Measurements from ENCODE around the gene SH2D7.
A peak's percentile ranks its signal among the peaks of the same experiment; 100 is the strongest.

The SH2D7 gene

DNA sequence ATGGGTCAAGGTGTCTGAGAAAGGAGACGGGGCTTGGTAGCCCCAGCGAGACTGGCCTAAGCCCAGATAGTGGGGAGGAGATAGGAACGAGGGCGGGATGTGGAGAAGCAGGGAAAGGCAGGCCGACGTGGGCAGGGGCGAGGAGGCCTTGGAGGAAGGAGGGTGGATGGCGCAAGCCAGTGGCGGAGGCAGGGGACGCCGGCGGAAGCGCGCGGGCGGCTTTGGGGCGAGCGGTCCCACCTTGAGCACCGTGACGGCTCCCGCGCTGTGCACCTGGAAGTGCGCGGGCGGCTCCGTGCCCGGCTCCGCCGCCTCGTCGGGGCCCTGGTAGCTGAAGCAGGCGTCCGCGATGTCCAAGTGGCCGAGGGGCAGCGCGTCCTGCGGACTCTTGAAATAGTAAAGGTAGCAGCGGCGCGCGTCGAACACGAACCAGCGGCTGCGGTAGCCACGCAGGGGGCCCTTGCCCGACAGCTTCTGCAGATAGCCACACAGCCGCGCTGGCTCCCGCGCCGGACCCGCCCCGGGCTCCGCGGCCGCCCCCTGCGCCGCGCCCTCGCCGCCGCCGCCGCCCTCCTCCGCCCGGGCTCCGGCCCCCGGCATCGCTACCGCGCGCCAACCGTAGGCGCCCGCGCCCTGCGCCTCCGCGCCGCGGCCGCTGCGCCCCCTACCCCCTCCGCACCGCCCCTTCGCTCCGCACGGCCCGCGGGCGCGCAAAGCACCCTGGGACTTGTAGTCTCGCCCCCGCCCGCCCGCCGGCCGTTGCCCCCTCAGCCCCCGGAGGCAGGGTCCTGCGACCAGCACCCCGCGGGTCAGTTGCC is 15.1 kb upstream of the SH2D7 start, which contains the start of gene TBC1D2B:
TBC1D2B (minus strand) TSS at position 659 of the 818 bp plus-strand sequence; CDS start at position 600, 59 bp downstream.
- Mint-ChIP-seq H3K36me3 (ENCODE audit: low read depth) (peaks cover 24% of the 10 kb centered on the region), H3K27me3 (ENCODE audit: low read depth) (no peaks in the 10 kb centered on the region), H3K4me1 (ENCODE audit: low read depth) (peaks cover 39% of the 10 kb centered on the region), H3K9me3 (no peaks in the 10 kb centered on the region), H3K4me3 (peak within 1 kb of the TSS; percentile 100), H3K27ac (peak within 1 kb of the TSS; percentile 97)
- peak; percentile 64 for DNase-seq (ENCODE audit: low spot score)

- Mint-ChIP-seq H3K9me3 (no peaks in the 10 kb centered on the region), H3K4me3 (peak overlapping the region; percentile 78), H3K36me3 (ENCODE audit: low read depth) (peaks cover 22% of the 10 kb centered on the region), H3K4me1 (ENCODE audit: low read depth) (peaks cover 36% of the 10 kb centered on the region), H3K27me3 (ENCODE audit: low read depth) (no peaks in the 10 kb centered on the region), H3K27ac (peak overlapping the region; percentile 74)
- no peak for DNase-seq (ENCODE audit: low spot score)
These were observed 14.5 kb upstream of the SH2D7 start for GRCh38 chr15:78077871-78078210.

DNA sequence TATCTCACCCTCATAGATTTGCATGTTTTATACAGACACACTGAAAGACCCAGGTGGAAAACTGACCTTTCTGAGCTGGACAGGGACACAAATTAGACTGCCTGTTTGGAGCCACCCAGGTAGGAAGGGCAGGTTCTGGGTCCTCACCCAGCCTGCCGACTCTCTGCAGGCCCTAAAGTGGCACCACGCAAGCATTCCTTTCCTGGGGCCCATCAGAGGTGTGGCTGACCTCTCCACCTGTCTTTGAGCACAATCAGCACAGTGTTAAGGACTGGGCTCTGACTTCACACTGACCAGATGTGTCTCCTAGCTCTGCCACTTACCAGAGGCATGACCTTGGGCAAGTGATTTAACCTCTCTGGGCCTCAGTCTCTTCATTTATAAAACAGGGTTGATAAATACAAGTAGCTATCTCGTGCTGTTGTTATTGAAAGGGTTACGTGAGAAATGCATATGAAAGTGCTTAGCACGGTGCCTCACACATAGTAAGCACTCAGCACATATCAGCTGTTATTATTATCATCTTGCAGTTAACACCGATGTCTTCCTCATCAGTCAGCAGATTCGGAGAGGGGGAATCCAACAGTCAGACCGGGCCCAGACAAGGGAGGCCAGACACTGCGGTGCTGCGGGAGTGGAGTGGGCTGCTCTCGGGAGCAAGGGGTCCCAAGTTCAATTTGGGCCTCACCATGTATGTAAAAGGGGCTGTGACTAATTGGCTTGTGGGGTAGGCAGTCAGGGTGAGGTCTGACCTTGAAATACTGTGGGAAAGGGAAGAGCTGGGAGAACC is 12.9 kb upstream of the SH2D7 start:
- DNase-seq (ENCODE audit: low spot score), result no peak
- Mint-ChIP-seq H3K36me3 (ENCODE audit: low read depth) (peaks cover 17% of the 10 kb centered on the region), H3K9me3 (no peaks in the 10 kb centered on the region), H3K27ac (no peak overlapping the region), H3K27me3 (ENCODE audit: low read depth) (no peaks in the 10 kb centered on the region), H3K4me1 (ENCODE audit: low read depth) (peaks cover 36% of the 10 kb centered on the region), H3K4me3 (no peak overlapping the region)

DNA sequence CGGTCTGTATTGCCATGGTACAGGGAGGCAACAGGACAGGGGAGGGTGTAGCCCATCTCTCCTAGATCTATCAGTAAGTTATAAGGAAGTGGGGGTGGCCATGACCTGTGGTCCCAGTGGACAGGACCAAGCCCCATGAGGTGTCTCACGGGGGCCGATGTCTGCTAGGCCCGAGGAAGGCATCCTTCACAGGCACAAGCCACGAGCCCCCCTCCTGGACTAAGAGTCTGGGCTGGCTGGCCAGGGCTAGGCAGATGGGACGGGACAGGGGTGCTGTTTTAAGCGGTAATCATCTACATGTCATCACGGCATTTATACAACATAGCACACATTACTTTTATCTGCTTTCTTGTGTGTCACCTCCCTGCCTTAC is 12.3 kb upstream of the SH2D7 start:
- no peak overlapping the region for H3K27ac Mint-ChIP-seq
- H3K4me1 Mint-ChIP-seq (ENCODE audit: low read depth), result peaks cover 34% of the 10 kb centered on the region
- H3K36me3 Mint-ChIP-seq (ENCODE audit: low read depth), result peaks cover 13% of the 10 kb centered on the region
- H3K27me3 Mint-ChIP-seq (ENCODE audit: low read depth), result no peaks in the 10 kb centered on the region
- no peaks in the 10 kb centered on the region for H3K9me3 Mint-ChIP-seq
- H3K4me3 Mint-ChIP-seq, result no peak overlapping the region
- DNase-seq (ENCODE audit: low spot score), result no peak

DNA sequence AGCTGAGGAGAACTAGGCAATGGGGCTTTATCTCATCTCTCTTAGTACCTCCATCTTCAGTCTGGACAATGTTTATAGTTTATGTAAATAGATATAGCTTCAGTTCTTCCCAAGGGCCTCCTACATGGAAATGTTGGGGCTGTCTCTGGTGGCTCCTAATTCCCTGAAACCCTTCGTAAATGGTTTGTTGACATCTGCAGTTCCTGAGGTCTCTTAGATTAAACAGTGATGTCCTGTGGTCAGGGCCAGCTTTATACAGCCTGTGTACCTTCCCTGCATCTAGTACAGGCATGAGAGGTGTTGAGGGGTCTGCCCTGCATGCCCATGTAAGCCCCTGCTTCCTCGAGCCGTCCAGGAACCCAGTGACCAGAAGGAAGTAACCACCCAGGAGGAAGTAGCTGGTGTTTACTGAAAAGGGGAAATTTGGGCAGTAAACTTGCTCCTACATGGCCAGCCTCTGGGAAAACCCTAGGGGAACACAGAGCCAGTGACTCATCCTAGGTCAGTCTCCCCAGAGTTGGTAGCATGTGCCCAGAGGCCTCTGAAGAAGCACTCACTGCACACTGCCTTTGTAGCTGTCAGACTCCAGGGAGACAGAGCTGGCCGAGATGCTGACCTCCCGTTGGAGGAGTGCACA is 10.1 kb upstream of the SH2D7 start:
- no peaks in the 10 kb centered on the region for H3K9me3 Mint-ChIP-seq
- no peaks in the 10 kb centered on the region for H3K36me3 Mint-ChIP-seq (ENCODE audit: low read depth)
- no peak overlapping the region for H3K4me3 Mint-ChIP-seq
- H3K27ac Mint-ChIP-seq, result peak overlapping the region; percentile 50
- peaks cover 25% of the 10 kb centered on the region for H3K4me1 Mint-ChIP-seq (ENCODE audit: low read depth)
- no peak for DNase-seq (ENCODE audit: low spot score)
- no peaks in the 10 kb centered on the region for H3K27me3 Mint-ChIP-seq (ENCODE audit: low read depth)

DNA sequence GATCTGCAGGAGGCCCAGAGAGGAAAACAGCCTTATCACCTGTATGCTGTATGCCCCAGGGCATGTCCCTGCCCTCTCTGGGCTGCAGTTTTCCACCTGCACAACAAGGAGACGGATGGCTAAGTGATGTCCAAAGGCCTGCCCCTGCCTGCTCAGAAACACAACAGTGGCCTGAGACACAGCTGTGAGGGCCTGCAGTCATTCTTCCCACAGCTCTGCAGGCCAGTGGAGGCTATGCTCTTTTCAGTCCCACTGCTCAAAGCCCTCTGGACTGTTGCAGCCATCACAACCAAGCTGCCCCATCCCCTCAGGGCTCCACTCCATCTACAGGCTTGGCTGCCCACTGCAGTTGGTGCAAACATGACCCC is 9.6 kb upstream of the SH2D7 start:
- Mint-ChIP-seq H3K9me3 (no peaks in the 10 kb centered on the region), H3K4me3 (no peak overlapping the region), H3K27me3 (ENCODE audit: low read depth) (no peaks in the 10 kb centered on the region), H3K4me1 (ENCODE audit: low read depth) (peaks cover 25% of the 10 kb centered on the region), H3K36me3 (ENCODE audit: low read depth) (no peaks in the 10 kb centered on the region), H3K27ac (peak overlapping the region; percentile 52)
- no peak for DNase-seq (ENCODE audit: low spot score)

GRCh38 chr15:78083186-78083585 is 9.2 kb upstream of the SH2D7 start:
- Mint-ChIP-seq H3K27me3 (ENCODE audit: low read depth) (no peaks in the 10 kb centered on the region), H3K4me3 (peak overlapping the region; percentile 15), H3K27ac (peak overlapping the region; percentile 52), H3K4me1 (ENCODE audit: low read depth) (peaks cover 20% of the 10 kb centered on the region), H3K36me3 (ENCODE audit: low read depth) (no peaks in the 10 kb centered on the region), H3K9me3 (no peaks in the 10 kb centered on the region)
- no peak for DNase-seq (ENCODE audit: low spot score)

GRCh38 chr15:78083687-78084448 is 8.5 kb upstream of the SH2D7 start:
- no peak for DNase-seq (ENCODE audit: low spot score)
- H3K4me1 Mint-ChIP-seq (ENCODE audit: low read depth), result peaks cover 19% of the 10 kb centered on the region
- no peak overlapping the region for H3K4me3 Mint-ChIP-seq
- no peaks in the 10 kb centered on the region for H3K27me3 Mint-ChIP-seq (ENCODE audit: low read depth)
- peak overlapping the region; percentile 20 for H3K27ac Mint-ChIP-seq
- no peaks in the 10 kb centered on the region for H3K36me3 Mint-ChIP-seq (ENCODE audit: low read depth)
- no peaks in the 10 kb centered on the region for H3K9me3 Mint-ChIP-seq

DNA sequence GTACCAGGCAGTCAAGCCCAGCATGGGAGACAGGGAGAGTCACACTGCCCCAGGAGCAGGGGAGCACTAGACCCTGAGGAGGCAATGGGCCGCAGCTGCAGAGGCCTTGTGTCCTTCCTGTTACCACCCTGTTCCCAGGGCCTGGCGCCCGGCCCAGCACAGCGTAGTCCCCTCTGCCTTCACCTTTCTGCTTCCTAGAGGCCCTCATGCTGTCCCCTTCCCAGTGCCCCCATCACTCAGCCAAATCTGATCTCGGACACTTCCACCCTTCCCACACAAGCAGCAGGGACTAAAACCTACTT is 8.0 kb upstream of the SH2D7 start:
- DNase-seq (ENCODE audit: low spot score), result no peak
- Mint-ChIP-seq H3K27ac (peak overlapping the region; percentile 20), H3K36me3 (ENCODE audit: low read depth) (no peaks in the 10 kb centered on the region), H3K4me3 (no peak overlapping the region), H3K9me3 (no peaks in the 10 kb centered on the region), H3K27me3 (ENCODE audit: low read depth) (no peaks in the 10 kb centered on the region), H3K4me1 (ENCODE audit: low read depth) (peaks cover 19% of the 10 kb centered on the region)

DNA sequence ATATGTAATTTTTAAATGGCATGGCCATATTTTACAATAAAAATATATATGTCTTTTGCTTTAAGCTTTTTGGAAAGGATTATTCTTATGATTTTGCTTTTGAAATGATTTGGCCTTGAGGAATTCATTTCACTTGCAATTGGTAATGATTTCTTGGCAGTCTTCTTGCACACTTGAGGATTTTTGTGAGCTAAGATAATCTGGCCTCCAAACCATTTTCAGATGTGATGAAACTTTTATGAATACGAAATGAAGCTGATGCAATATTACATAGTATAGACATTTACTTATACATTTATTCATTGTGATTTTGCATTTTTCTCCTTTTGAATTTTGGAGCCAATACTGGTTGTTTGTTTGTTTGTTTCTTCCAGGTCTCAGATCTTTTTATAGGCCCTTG is 6.4 kb upstream of the SH2D7 start:
- peaks cover 23% of the 10 kb centered on the region for H3K4me1 Mint-ChIP-seq (ENCODE audit: low read depth)
- H3K36me3 Mint-ChIP-seq (ENCODE audit: low read depth), result no peaks in the 10 kb centered on the region
- no peak for DNase-seq (ENCODE audit: low spot score)
- no peaks in the 10 kb centered on the region for H3K27me3 Mint-ChIP-seq (ENCODE audit: low read depth)
- no peak overlapping the region for H3K4me3 Mint-ChIP-seq
- H3K9me3 Mint-ChIP-seq, result no peaks in the 10 kb centered on the region
- no peak overlapping the region for H3K27ac Mint-ChIP-seq

GRCh38 chr15:78087951-78088772 is 4.2 kb upstream of the SH2D7 start:
- Mint-ChIP-seq H3K9me3 (no peaks in the 10 kb centered on the region), H3K4me3 (no peak overlapping the region), H3K36me3 (ENCODE audit: low read depth) (no peaks in the 10 kb centered on the region), H3K27ac (no peak overlapping the region), H3K4me1 (ENCODE audit: low read depth) (peaks cover 31% of the 10 kb centered on the region), H3K27me3 (ENCODE audit: low read depth) (no peaks in the 10 kb centered on the region)
- DNase-seq (ENCODE audit: low spot score), result no peak

DNA sequence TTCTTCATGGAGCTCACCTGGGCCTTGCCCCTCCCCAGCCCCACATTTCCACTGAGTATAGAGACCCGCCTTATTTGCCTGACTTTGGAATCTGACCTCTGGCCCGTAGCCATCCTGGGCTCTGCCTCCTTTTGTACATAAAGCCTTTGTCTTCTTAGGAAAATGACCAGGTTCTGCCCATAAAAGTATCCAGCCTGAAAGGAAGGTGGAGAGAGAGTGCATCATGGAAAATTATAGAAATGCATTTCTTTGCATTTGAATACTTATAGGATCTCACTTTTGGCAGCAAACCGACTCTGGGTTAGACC is 3.6 kb upstream of the SH2D7 start:
- Mint-ChIP-seq H3K27ac (no peak overlapping the region), H3K4me3 (no peak overlapping the region), H3K36me3 (ENCODE audit: low read depth) (no peaks in the 10 kb centered on the region), H3K9me3 (no peaks in the 10 kb centered on the region), H3K4me1 (ENCODE audit: low read depth) (peaks cover 36% of the 10 kb centered on the region), H3K27me3 (ENCODE audit: low read depth) (no peaks in the 10 kb centered on the region)
- no peak for DNase-seq (ENCODE audit: low spot score)

GRCh38 chr15:78090422-78091063 is 1.8 kb upstream of the SH2D7 start:
- Mint-ChIP-seq H3K4me3 (no peak overlapping the region), H3K9me3 (no peaks in the 10 kb centered on the region), H3K4me1 (ENCODE audit: low read depth) (peaks cover 32% of the 10 kb centered on the region), H3K36me3 (ENCODE audit: low read depth) (no peaks in the 10 kb centered on the region), H3K27ac (no peak overlapping the region), H3K27me3 (ENCODE audit: low read depth) (peaks cover 3% of the 10 kb centered on the region)
- no peak for DNase-seq (ENCODE audit: low spot score)
